GM12878 (cell line): ENCODE data around the gene SYNCRIP. TPM values are rescaled to one million over a fixed set of nuclear protein-coding genes. Genes with fewer than 3 reads are reported as not detected.

Experiments
- ATAC-seq: fragments of 200-7000 bp; cut with Tn5 transposase; 3 replicates; pipeline ENCODE4 v1.9.1; 2020; ENCODE audit warnings: mild to moderate bottlenecking, moderate library complexity
- BruUV-seq: library from RNA; stranded (reverse); fragments of 400-500 nt; replicated peaks from 2 replicates; lab custom pipeline; 2021; lab: Mats Ljungman, UMichigan
- CTCF ChIA-PET: fragments of 300-600 bp; sonication (Branson Sonifier 250); formaldehyde crosslinking; extraction: SDS; loops from one replicate; lab custom pipeline; 2021; ENCODE audit warnings: inconsistent platforms; lab: Yijun Ruan, JAX
- POLR2A ChIA-PET: fragments of 350-600 bp; formaldehyde crosslinking; extraction: SDS; loops from one replicate; lab custom pipeline; 2021; ENCODE audit warnings: inconsistent platforms; lab: Charles Lee
- RAD21 ChIA-PET: fragments of 300-600 bp; sonication (Branson Sonifier 250); formaldehyde crosslinking; loops from one replicate; lab custom pipeline; 2023; ENCODE audit warnings: antibody characterized with exemption; ENCODE audit not compliant: unreplicated experiment; lab: Charles Lee
- SMC1A ChIA-PET: fragments of 300-600 bp; sonication (Branson Sonifier 250); formaldehyde crosslinking; loops from one replicate; lab custom pipeline; 2023; ENCODE audit not compliant: unreplicated experiment, uncharacterized antibody; lab: Charles Lee
- DNase-seq: peaks from one replicate; pipeline ENCODE4 v3.0.0-alpha.2; 2011; ENCODE audit warnings: low read depth, low spot score
- FAIRE-seq: peaks from 3 replicates; lab custom pipeline; 2011; peaks lifted over from hg19 to GRCh38; lab: Jason Lieb, UNC
- H2AFZ ChIP-seq: 2 replicates; pipeline ENCODE4 v1.6.0; 2011; ENCODE audit warnings: low read depth, low read length, control low read depth; ENCODE audit not compliant: control insufficient read depth
- H3K27ac ChIP-seq: 2 replicates; pipeline ENCODE4 v1.5.1; 2011; ENCODE audit warnings: control low read depth; ENCODE audit not compliant: control insufficient read depth, insufficient read depth
- H3K27me3 ChIP-seq, 2 experiments: replicated peaks in 1 of 2; 2 replicates each; pipeline versions ENCODE4 v1.6.0 to v1.6.1; 2011; ENCODE audit warnings: low read length in 1 of 2; ENCODE audit not compliant: control insufficient read depth in 2 of 2, insufficient read depth in 2 of 2
- H3K36me3 ChIP-seq, 2 experiments: 2 replicates each; pipeline ENCODE4 v1.5.1; 2011; ENCODE audit warnings: low read length in 1 of 2; ENCODE audit not compliant: control insufficient read depth in 2 of 2, insufficient read depth in 2 of 2
- H3K4me1 ChIP-seq: 2 replicates; pipeline ENCODE4 v1.6.1; 2011; ENCODE audit warnings: mild to moderate bottlenecking, low read length, moderate library complexity, mixed read lengths; ENCODE audit not compliant: control insufficient read depth, insufficient read depth
- H3K4me2 ChIP-seq: 2 replicates; pipeline ENCODE4 v1.6.0; 2011; ENCODE audit warnings: control low read depth; ENCODE audit not compliant: control insufficient read depth, insufficient read depth
- H3K4me3 ChIP-seq: fragments of 200-600 bp; sonication (generic); 2 replicates; pipeline ENCODE4 v1.5.1; 2016
- H3K79me2 ChIP-seq: 2 replicates; pipeline ENCODE4 v1.6.0; 2011; ENCODE audit warnings: low read length; ENCODE audit not compliant: control insufficient read depth, insufficient read depth
- H3K9ac ChIP-seq: 2 replicates; pipeline ENCODE4 v1.8.0; 2011; ENCODE audit warnings: low read length, control low read depth, mixed read lengths; ENCODE audit not compliant: control insufficient read depth, insufficient read depth
- H3K9me3 ChIP-seq: replicated peaks from 3 replicates; pipeline ENCODE4 v1.5.1; 2011; ENCODE audit warnings: mild to moderate bottlenecking, low read length; ENCODE audit not compliant: control insufficient read depth, insufficient read depth
- H4K20me1 ChIP-seq: 2 replicates; pipeline ENCODE4 v1.6.0; 2011; ENCODE audit not compliant: control insufficient read depth, insufficient read depth
- CBX3 ChIP-seq: fragments of 200-600 bp; sonication (generic); IDR thresholded peaks from 2 replicates; pipeline ENCODE4 v1.6.1; 2016; ENCODE audit warnings: low read depth, borderline replicate concordance
- CBX5 ChIP-seq: sonication (generic); IDR thresholded peaks from 2 replicates; pipeline ENCODE4 v1.6.1; 2016; ENCODE audit warnings: low read depth, moderate library complexity, mild to moderate bottlenecking, inconsistent platforms
- CEBPB ChIP-seq, 2 experiments: fragments of 150-350 bp in 1 of 2; IDR thresholded peaks; 2 replicates each; pipeline ENCODE4 v1.6.1; 2012 to 2014; ENCODE audit warnings: low read depth in 2 of 2, low read length in 2 of 2, borderline replicate concordance in 1 of 2, inconsistent platforms in 1 of 2
- EGR1 ChIP-seq, 2 experiments: IDR thresholded peaks; 1 replicate in 1 of 2; 2 replicates in 1 of 2; pipeline ENCODE4 v1.6.1; 2011 to 2012; ENCODE audit warnings: low read depth in 2 of 2, low read length in 2 of 2, borderline replicate concordance in 1 of 2, mild to moderate bottlenecking in 1 of 2, moderate library complexity in 1 of 2
- ESRRA ChIP-seq: IDR thresholded peaks from 2 replicates; pipeline ENCODE4 v1.6.1; 2012; ENCODE audit warnings: mild to moderate bottlenecking, low read length, improper control_type of control experiment
- HCFC1 ChIP-seq: fragments of 150-350 bp; IDR thresholded peaks from 2 replicates; pipeline ENCODE4 v1.6.1; 2014; ENCODE audit warnings: low read length
- IKZF1 ChIP-seq: fragments of 450-650 bp; conservative IDR thresholded peaks from 2 replicates; pipeline ENCODE4 v1.6.1; 2017; ENCODE audit warnings: antibody characterized with exemption, mild to moderate bottlenecking
- LARP7 ChIP-seq: fragments of 450-650 bp; IDR thresholded peaks from 2 replicates; pipeline ENCODE4 v1.6.1; 2017; ENCODE audit warnings: mild to moderate bottlenecking
- MEF2A ChIP-seq: IDR thresholded peaks from 2 replicates; pipeline ENCODE4 v1.6.1; 2011; ENCODE audit warnings: low read depth, mild to moderate bottlenecking, low read length, moderate library complexity; ENCODE audit not compliant: insufficient read depth
- NBN ChIP-seq: fragments of 450-650 bp; IDR thresholded peaks from 2 replicates; pipeline ENCODE4 v1.6.1; 2016
- TCF7 ChIP-seq: IDR thresholded peaks from 2 replicates; pipeline ENCODE4 v1.6.1; 2014; ENCODE audit warnings: antibody characterized with exemption, borderline replicate concordance
- ZSCAN29 ChIP-seq: fragments of 450-650 bp; IDR thresholded peaks from 2 replicates; pipeline ENCODE4 v1.6.1; 2017; ENCODE audit warnings: mild to moderate bottlenecking, moderate library complexity
- WGBS: methylation state at CpG from one replicate; pipeline ENCODE4 v1.1.6; 2016; ENCODE audit warnings: low lambda C conversion rate; ENCODE audit not compliant: insufficient replicate concordance, insufficient coverage; ENCODE audit errors: missing lambda C conversion rate; 5-methylcytosine and 5-hydroxymethylcytosine counted together
- in situ Hi-C: fragments of 300-500 bp; cut with MboI; formaldehyde crosslinking; loops from 9 replicates; pipeline ENCODE4 v1.14.3; 2018; ENCODE audit warnings: mixed read lengths
- intact Hi-C: fragments of 100-400 bp; cut with micrococcal nuclease; formaldehyde crosslinking; loops from one replicate; pipeline ENCODE4 v1.14.2; 2022; ENCODE audit not compliant: unreplicated experiment
- polyA plus RNA-seq, 11 experiments: library from polyadenylated mRNA; depleted of rRNA in 4 of 11; unstranded in 6 of 11; stranded (reverse) in 5 of 11; fragments of >200 nt; fragmentation: Nextera tagmentation in 4 of 11; fragmentation: Illumina TruSeq in 1 of 11; extraction: Ambion mirVana in 4 of 11; extraction: Trizol in 1 of 11; gene quantifications; 1 replicate in 1 of 11; 2 replicates in 10 of 11; pipeline versions ENCODE4 v1.2.1 to v1.2.3, GENCODE V29; 2011 to 2016; ENCODE audit warnings: inconsistent platforms in 2 of 11, missing spikeins in 2 of 11, low read depth in 1 of 11
- total RNA-seq, 4 experiments: library from RNA; depleted of rRNA in 3 of 4; stranded (reverse); fragments of >200 nt in 3 of 4; fragmentation: Illumina TruSeq in 1 of 4; extraction: Trizol in 1 of 4; gene quantifications; 2 replicates each; pipeline versions ENCODE4 v1.2.1 to v1.2.3, GENCODE V29; 2013 to 2021
- TF ChIP-seq, protein P1 (sequence below): IDR thresholded peaks from 2 replicates; pipeline ENCODE4 v1.6.1; 2012; ENCODE audit warnings: low read depth, low read length, improper control_type of control experiment
- TF ChIP-seq, protein P2 (sequence below): fragments of 450-650 bp; IDR thresholded peaks from 2 replicates; pipeline ENCODE4 v1.6.1; 2017; ENCODE audit warnings: mild to moderate bottlenecking, moderate library complexity
- TF ChIP-seq, protein P3 (sequence below): IDR thresholded peaks from 2 replicates; pipeline ENCODE4 v1.6.1; 2011; ENCODE audit warnings: mild to moderate bottlenecking, low read depth, low read length, moderate library complexity; ENCODE audit not compliant: insufficient replicate concordance

Gene SYNCRIP
- total and polyA plus RNA-seq, 10 of the 15 experiments (the other 5 are each of a cell fraction or from before 2014, with no cell fraction given), result 28.4 to 255 (median 131) TPM

DNA sequence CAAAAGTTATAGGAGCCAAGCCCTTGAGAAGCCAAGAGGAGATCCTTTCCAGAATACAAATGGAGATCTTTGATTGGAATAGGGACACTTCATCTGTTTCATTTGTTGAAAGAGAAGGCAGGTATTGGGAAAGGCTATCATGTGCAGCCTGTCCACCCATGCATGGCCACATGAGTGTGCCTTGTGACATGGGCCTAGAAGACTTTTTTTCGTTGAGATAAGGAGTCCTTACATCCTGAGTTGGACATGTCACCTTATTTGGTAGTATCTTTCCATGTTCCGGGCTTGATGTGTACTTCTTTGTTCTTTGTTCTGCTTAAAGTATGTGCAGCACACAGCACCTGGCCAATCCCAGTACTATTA is 42.1 kb upstream of the SYNCRIP start:
- H4K20me1 ChIP-seq, result no peaks in the 10 kb centered on the region
- no peaks in the 10 kb centered on the region for H3K27me3 ChIP-seq
- H3K4me1 ChIP-seq, result peaks cover 14% of the 10 kb centered on the region
- in situ Hi-C loops (no loop called here), intact Hi-C loops (no loop called here)
- H3K9ac ChIP-seq, result no peak overlapping the region
- H3K4me2 ChIP-seq, result no peak overlapping the region
- H3K27ac ChIP-seq, result no peak overlapping the region
- H2AFZ ChIP-seq, result no peak overlapping the region
- WGBS, result 50% methylated on average over 2 of the region's 2 CpGs
- H3K9me3 ChIP-seq, result no peaks in the 10 kb centered on the region
- ATAC-seq (no peak), DNase-seq (no peak), FAIRE-seq (no peak)
- ChIA-PET RAD21 (no interaction called here), SMC1A (interaction anchor here (1.3 kb wide), 1 partner anchor 15 kb away, joined by 4 read pairs; no protein-coding TSS in a partner anchor), POLR2A (no interaction called here), CTCF (no interaction called here)
- no TSS peak for BruUV-seq
- H3K4me3 ChIP-seq, result no peak overlapping the region
- H3K79me2 ChIP-seq, result peaks cover 11% of the 10 kb centered on the region
- no peaks in the 10 kb centered on the region for H3K36me3 ChIP-seq
- TF ChIP-seq HCFC1 (no peak), LARP7 (no peak), ESRRA (no peak), EGR1 (IDR thresholded peaks at IDR 0.05; ENCODE audit: borderline replicate concordance in 1 of 2, low read depth in 2 of 2, low read length in 2 of 2) (no peak), NBN (no peak), TCF7 (no peak), CEBPB (IDR thresholded peaks at IDR 0.05; ENCODE audit: borderline replicate concordance in 1 of 2, low read depth in 2 of 2, low read length in 2 of 2) (no peak), ZSCAN29 (no peak), MEF2A (no peak), CBX3 (no peak), CBX5 (no peak), IKZF1 (no peak)
- TF ChIP-seq, protein P1, sequence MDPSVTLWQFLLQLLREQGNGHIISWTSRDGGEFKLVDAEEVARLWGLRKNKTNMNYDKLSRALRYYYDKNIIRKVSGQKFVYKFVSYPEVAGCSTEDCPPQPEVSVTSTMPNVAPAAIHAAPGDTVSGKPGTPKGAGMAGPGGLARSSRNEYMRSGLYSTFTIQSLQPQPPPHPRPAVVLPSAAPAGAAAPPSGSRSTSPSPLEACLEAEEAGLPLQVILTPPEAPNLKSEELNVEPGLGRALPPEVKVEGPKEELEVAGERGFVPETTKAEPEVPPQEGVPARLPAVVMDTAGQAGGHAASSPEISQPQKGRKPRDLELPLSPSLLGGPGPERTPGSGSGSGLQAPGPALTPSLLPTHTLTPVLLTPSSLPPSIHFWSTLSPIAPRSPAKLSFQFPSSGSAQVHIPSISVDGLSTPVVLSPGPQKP, result no peak
- TF ChIP-seq, protein P2, sequence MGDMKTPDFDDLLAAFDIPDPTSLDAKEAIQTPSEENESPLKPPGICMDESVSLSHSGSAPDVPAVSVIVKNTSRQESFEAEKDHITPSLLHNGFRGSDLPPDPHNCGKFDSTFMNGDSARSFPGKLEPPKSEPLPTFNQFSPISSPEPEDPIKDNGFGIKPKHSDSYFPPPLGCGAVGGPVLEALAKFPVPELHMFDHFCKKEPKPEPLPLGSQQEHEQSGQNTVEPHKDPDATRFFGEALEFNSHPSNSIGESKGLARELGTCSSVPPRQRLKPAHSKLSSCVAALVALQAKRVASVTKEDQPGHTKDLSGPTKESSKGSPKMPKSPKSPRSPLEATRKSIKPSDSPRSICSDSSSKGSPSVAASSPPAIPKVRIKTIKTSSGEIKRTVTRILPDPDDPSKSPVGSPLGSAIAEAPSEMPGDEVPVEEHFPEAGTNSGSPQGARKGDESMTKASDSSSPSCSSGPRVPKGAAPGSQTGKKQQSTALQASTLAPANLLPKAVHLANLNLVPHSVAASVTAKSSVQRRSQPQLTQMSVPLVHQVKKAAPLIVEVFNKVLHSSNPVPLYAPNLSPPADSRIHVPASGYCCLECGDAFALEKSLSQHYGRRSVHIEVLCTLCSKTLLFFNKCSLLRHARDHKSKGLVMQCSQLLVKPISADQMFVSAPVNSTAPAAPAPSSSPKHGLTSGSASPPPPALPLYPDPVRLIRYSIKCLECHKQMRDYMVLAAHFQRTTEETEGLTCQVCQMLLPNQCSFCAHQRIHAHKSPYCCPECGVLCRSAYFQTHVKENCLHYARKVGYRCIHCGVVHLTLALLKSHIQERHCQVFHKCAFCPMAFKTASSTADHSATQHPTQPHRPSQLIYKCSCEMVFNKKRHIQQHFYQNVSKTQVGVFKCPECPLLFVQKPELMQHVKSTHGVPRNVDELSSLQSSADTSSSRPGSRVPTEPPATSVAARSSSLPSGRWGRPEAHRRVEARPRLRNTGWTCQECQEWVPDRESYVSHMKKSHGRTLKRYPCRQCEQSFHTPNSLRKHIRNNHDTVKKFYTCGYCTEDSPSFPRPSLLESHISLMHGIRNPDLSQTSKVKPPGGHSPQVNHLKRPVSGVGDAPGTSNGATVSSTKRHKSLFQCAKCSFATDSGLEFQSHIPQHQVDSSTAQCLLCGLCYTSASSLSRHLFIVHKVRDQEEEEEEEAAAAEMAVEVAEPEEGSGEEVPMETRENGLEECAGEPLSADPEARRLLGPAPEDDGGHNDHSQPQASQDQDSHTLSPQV, result no peak
- TF ChIP-seq, protein P3, sequence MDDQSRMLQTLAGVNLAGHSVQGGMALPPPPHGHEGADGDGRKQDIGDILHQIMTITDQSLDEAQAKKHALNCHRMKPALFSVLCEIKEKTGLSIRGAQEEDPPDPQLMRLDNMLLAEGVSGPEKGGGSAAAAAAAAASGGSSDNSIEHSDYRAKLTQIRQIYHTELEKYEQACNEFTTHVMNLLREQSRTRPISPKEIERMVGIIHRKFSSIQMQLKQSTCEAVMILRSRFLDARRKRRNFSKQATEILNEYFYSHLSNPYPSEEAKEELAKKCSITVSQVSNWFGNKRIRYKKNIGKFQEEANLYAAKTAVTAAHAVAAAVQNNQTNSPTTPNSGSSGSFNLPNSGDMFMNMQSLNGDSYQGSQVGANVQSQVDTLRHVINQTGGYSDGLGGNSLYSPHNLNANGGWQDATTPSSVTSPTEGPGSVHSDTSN, result no peak
